B cell (primary cell): ENCODE results near the gene LGR5.

Experiments used
- CTCF ChIP-seq: fragments of 200-600 bp; IDR thresholded peaks from one replicate; pipeline ENCODE4 v1.8.0; 2022; ENCODE audit warnings: antibody characterized with exemption, mild to moderate bottlenecking
- EZH2 ChIP-seq: IDR thresholded peaks from 2 replicates; pipeline ENCODE4 v1.6.1; 2012; ENCODE audit warnings: borderline replicate concordance, low read depth, mild to moderate bottlenecking, moderate library complexity, low read length; ENCODE audit not compliant: insufficient read depth, poor library complexity, severe bottlenecking

GRCh38 chr12:71456316-71456715, 16.7 kb downstream of the LGR5 start:
- TF ChIP-seq CTCF (no peak), EZH2 (no peak)
